HG02759 (cell line): ENCODE results near the gene RAD54L.
"Not testable (repeated sequence)": the region's sequence is repeated elsewhere in the genome, so short reads cannot be mapped to it uniquely, and the experiment has no call there.

Experiments
- ATAC-seq: cut with Tn5 transposase; IDR thresholded peaks from one replicate; pipeline ENCODE4 v1.9.1; 2021; ENCODE audit warnings: mild to moderate bottlenecking, moderate library complexity; ENCODE audit not compliant: unreplicated experiment

The RAD54L gene

GRCh38 chr1:46238865-46239264 lies 8.7 kb upstream of the RAD54L start:
- ATAC-seq = not testable (repeated sequence)

- ATAC-seq = not testable (repeated sequence)
Observed at GRCh38 chr1:46241733-46242132, 5.8 kb upstream of the RAD54L start.

- ATAC-seq = no peak
Observed at GRCh38 chr1:46242918-46243317, 4.6 kb upstream of the RAD54L start.

- not testable (repeated sequence) for ATAC-seq
Observed at GRCh38 chr1:46243831-46244230, 3.7 kb upstream of the RAD54L start.

GRCh38 chr1:46244656-46245371 lies 2.7 kb upstream of the RAD54L start:
- no peak for ATAC-seq

GRCh38 chr1:46246136-46246535 lies 1.4 kb upstream of the RAD54L start:
- ATAC-seq = not testable (repeated sequence)

- peak; percentile 59 for ATAC-seq
Observed at GRCh38 chr1:46246548-46247435, 771 bp upstream of the RAD54L start.

GRCh38 chr1:46248122-46248920 lies 758 bp downstream of the RAD54L start:
- no peak for ATAC-seq

- no peak for ATAC-seq
Observed at GRCh38 chr1:46254668-46255067, 7.1 kb downstream of the RAD54L start.

- no peak for ATAC-seq
Observed at GRCh38 chr1:46256523-46256922, 9.0 kb downstream of the RAD54L start.

- no peak for ATAC-seq
Observed at GRCh38 chr1:46262508-46262907, 14.9 kb downstream of the RAD54L start.

- no peak for ATAC-seq
Observed at GRCh38 chr1:46263146-46263545, 15.6 kb downstream of the RAD54L start.

- ATAC-seq = no peak
Observed at GRCh38 chr1:46268578-46268977, 21.0 kb downstream of the RAD54L start.

GRCh38 chr1:46274225-46275029 lies 26.9 kb downstream of the RAD54L start:
- no peak for ATAC-seq

- ATAC-seq = no peak
Observed at GRCh38 chr1:46275030-46275337, 27.4 kb downstream of the RAD54L start.

GRCh38 chr1:46277658-46278373 lies 30.3 kb downstream of the RAD54L start:
- ATAC-seq = no peak

- ATAC-seq = no peak
Observed at GRCh38 chr1:46278807-46279206, 31.2 kb downstream of the RAD54L start.

GRCh38 chr1:46280092-46280491 lies 32.5 kb downstream of the RAD54L start:
- ATAC-seq = no peak

GRCh38 chr1:46281021-46281420 lies 33.5 kb downstream of the RAD54L start:
- no peak for ATAC-seq

GRCh38 chr1:46284058-46284457 lies 36.5 kb downstream of the RAD54L start:
- no peak for ATAC-seq
